Measurements from ENCODE around the gene RP9.

The RP9 gene

GRCh38 chr7:33128990-33129805 lies 20.0 kb upstream of the RP9 start, which contains the start of gene BBS9 (continued):
- TF ChIP-seq ZNF398 (tag by site-specific recombination; IDR thresholded peaks at IDR 0.05) = peak; percentile 57
- 0 out of 2 replicates have a peak, but pooled peaks have one; percentile 25 for TF ChIP-seq ZXDB (tag by site-specific recombination; IDR thresholded peaks at IDR 0.05)
- 0 out of 2 replicates have a peak, but pooled peaks have one; percentile 8 for TF ChIP-seq ZNF324 (tag by site-specific recombination; IDR thresholded peaks at IDR 0.05)
- no peak for TF ChIP-seq ZFP3 (tag by site-specific recombination; IDR thresholded peaks at IDR 0.05; ENCODE audit: low read depth)
- no peak for TF ChIP-seq ZNF704 (tag by site-specific recombination; IDR thresholded peaks at IDR 0.05)
- TF ChIP-seq ZBTB26 (tag by site-specific recombination; optimal IDR thresholded peaks at IDR 0.05) = peak; percentile 84
- TF ChIP-seq PRDM1 (tag by site-specific recombination; IDR thresholded peaks at IDR 0.05) = peak; percentile 56; the same call in 1 of the 2 replicates
- no peak for TF ChIP-seq ZNF623 (tag by site-specific recombination; IDR thresholded peaks at IDR 0.05)
- TF ChIP-seq ZNF341 (tag by site-specific recombination; IDR thresholded peaks at IDR 0.05; ENCODE audit: low read depth) = peak; percentile 71
- TF ChIP-seq ZNF76 (tag by site-specific recombination; IDR thresholded peaks at IDR 0.05; ENCODE audit: borderline replicate concordance, low read depth) = peak; percentile 58
- TF ChIP-seq ZNF501 (tag by site-specific recombination; IDR thresholded peaks at IDR 0.05) = 0 out of 2 replicates have a peak, but pooled peaks have one; percentile 35
- TF ChIP-seq, protein P1, sequence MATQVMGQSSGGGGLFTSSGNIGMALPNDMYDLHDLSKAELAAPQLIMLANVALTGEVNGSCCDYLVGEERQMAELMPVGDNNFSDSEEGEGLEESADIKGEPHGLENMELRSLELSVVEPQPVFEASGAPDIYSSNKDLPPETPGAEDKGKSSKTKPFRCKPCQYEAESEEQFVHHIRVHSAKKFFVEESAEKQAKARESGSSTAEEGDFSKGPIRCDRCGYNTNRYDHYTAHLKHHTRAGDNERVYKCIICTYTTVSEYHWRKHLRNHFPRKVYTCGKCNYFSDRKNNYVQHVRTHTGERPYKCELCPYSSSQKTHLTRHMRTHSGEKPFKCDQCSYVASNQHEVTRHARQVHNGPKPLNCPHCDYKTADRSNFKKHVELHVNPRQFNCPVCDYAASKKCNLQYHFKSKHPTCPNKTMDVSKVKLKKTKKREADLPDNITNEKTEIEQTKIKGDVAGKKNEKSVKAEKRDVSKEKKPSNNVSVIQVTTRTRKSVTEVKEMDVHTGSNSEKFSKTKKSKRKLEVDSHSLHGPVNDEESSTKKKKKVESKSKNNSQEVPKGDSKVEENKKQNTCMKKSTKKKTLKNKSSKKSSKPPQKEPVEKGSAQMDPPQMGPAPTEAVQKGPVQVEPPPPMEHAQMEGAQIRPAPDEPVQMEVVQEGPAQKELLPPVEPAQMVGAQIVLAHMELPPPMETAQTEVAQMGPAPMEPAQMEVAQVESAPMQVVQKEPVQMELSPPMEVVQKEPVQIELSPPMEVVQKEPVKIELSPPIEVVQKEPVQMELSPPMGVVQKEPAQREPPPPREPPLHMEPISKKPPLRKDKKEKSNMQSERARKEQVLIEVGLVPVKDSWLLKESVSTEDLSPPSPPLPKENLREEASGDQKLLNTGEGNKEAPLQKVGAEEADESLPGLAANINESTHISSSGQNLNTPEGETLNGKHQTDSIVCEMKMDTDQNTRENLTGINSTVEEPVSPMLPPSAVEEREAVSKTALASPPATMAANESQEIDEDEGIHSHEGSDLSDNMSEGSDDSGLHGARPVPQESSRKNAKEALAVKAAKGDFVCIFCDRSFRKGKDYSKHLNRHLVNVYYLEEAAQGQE (tag by site-specific recombination; IDR thresholded peaks at IDR 0.05) = peak; percentile 10; the same call in 1 of the 2 replicates
- no peak for TF ChIP-seq ZBTB48 (tag by site-specific recombination; IDR thresholded peaks at IDR 0.05)
- TF ChIP-seq ZNF692 (tag by site-specific recombination; IDR thresholded peaks at IDR 0.05) = peak; percentile 26; the same call in 1 of the 2 replicates
- no peak; the same call in 1 of the 2 replicates for TF ChIP-seq ZNF561 (tag by site-specific recombination; IDR thresholded peaks at IDR 0.05; ENCODE audit: borderline replicate concordance)
- TF ChIP-seq SP2 (tag by site-specific recombination; IDR thresholded peaks at IDR 0.05) = peak; percentile 87
- TF ChIP-seq, protein P2, sequence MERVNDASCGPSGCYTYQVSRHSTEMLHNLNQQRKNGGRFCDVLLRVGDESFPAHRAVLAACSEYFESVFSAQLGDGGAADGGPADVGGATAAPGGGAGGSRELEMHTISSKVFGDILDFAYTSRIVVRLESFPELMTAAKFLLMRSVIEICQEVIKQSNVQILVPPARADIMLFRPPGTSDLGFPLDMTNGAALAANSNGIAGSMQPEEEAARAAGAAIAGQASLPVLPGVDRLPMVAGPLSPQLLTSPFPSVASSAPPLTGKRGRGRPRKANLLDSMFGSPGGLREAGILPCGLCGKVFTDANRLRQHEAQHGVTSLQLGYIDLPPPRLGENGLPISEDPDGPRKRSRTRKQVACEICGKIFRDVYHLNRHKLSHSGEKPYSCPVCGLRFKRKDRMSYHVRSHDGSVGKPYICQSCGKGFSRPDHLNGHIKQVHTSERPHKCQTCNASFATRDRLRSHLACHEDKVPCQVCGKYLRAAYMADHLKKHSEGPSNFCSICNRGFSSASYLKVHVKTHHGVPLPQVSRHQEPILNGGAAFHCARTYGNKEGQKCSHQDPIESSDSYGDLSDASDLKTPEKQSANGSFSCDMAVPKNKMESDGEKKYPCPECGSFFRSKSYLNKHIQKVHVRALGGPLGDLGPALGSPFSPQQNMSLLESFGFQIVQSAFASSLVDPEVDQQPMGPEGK (tag by site-specific recombination; IDR thresholded peaks at IDR 0.05) = peak; percentile 86
- TF ChIP-seq SP3 (tag by site-specific recombination; IDR thresholded peaks at IDR 0.05) = peak; percentile 86
- TF ChIP-seq ZBTB11 (tag by site-specific recombination; conservative IDR thresholded peaks at IDR 0.05; ENCODE audit: low read depth) = 0 out of 2 replicates have a peak, but pooled peaks have one; percentile 53
- TF ChIP-seq ZNF362 (tag by site-specific recombination; IDR thresholded peaks at IDR 0.05) = peak; percentile 92
- peak; percentile 78 for TF ChIP-seq GLIS2 (tag by site-specific recombination; IDR thresholded peaks at IDR 0.05)

Data from HEK293 (cell line).